NCI-H446 treated with DMSO at 0.1 percent for 48 hours (cell line): ENCODE data around the gene GZF1.
"Not testable (repeated sequence)": the region's sequence is repeated elsewhere in the genome, so short reads cannot be mapped to it uniquely, and the experiment has no call there.

Experiments used
- DNase-seq: peaks from one replicate; lab custom pipeline; 2025; lab: John Stamatoyannopoulos, UW

GZF1 gene

DNA sequence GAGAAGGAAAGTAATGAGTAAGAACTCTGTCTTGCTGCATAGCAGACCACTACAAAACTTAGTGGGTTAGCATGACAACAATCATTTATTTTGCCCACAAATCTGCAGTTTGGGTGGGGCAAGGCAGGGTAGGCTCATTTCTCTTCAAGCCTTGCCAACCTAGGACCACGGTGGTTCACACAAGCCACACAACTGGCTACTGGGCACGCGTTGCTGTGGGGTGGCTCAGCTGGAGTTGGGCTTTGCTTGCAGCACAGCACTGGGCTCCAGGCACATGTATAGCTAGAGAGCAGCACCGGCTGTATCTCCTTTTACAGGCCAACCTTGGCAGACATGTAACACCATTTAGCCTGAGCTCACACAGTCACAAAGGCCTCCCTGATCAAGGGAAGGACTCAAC is 16.0 kb upstream of the GZF1 start:
- DNase-seq, result no peak

GRCh38 chr20:23347791-23348190 is 14.2 kb upstream of the GZF1 start:
- no peak for DNase-seq

DNA sequence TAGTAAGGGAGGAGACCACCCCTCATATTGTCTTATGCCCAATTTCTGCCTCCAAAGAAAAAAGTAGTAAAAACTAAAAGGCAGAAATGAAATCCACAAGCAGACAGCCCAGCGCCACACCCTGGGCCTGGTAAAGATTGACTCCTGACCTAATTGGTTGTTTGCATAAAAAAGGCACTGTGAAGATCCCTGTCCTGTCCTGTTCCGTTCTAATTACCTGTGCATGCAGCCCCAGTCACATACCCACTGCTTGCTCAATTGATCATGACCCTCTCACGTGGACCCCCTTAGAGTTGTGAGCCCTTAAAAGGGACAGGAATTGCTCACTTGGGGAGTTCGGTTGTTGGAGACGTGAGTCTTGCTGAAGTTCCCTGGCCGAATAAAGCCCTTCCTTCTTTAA is 13.5 kb upstream of the GZF1 start:
- not testable (repeated sequence) for DNase-seq

GRCh38 chr20:23349338-23350195 is 12.4 kb upstream of the GZF1 start:
- no peak for DNase-seq

DNA sequence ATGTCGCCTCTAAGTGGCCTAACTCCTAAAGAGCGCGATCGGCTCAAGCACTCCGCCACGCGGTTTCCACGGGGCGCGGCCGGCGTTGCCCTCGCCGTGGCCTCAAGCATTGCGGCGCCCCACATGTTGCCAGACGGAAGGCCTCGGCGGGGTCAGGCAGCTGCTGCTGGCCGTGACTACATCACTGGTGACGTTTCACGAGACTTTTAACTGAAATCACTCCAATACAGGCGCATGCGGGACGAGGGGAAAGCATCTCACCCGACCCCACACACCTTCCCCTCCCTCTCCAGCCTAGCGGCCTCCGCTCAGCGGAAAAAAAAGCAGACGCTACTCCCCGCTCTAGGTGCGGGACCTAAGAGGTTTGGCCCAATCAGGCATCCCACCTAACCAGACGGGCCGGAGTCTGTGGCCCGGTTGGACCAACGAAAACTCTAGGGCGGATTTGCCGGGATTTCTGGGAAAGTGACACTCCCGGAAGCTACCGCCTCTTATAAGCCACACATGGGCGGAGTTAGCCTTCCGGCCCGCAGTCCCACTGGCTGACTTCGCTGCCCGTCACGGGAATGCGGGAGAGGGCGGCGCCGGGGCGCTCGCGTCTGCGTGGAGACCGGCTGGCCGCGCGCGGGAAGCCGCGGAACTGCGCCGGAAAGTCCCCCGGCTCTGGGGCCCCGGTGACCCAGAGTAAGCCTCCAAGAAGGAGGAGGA is 11.6 kb upstream of the GZF1 start, which contains the start of gene NXT1:
Gene NXT1, plus strand, starts transcription at position 596 of the 708 bp plus-strand sequence. CDS start 3,251 bp downstream, outside the sequence.
- DNase-seq, result peak; percentile 96

DNA sequence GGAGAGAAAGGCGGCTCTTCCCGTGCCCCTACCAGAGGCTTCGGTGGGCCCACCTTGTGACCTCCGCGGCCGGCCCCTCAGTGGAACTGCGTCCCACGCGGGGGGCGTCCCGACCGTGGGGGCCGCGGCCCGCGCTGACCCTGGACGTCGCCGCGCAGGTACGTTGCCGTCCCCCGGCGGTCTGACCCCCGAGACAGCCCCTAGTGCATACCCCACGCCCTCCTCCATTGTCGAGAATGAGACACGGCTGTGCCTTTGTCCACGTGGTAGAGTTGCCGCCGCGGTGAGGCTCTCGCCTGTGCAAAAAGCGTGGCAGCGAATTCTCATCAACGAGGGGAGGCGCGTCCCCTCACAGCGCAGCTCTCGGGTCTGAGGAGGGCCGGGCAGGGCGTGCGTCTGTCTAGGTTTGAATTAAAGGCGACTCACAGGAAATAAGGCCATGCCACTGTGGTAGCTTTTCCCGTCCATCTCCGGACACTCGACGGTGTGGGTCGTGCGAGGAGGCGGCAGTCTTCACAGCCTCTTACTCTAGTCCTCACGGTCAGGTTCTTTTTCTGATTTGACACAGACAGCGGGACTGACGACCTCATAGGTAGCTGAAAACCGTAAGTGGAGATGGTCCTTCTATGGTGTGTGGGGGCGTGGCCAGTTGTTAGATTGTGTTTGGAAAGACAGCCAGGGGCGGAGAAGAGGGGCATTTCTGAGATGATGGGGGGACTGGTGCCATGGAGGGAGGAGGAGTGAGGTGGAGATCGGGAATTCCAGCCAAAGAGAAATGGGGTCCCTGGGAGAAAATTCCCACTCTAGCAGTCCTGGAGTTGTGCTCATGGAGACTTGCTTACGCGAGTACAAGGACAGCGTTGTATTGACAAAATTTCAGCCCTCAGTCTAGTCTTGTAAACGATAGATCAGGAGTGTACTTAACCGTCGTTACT is 10.8 kb upstream of the GZF1 start:
- DNase-seq, result no peak

DNA sequence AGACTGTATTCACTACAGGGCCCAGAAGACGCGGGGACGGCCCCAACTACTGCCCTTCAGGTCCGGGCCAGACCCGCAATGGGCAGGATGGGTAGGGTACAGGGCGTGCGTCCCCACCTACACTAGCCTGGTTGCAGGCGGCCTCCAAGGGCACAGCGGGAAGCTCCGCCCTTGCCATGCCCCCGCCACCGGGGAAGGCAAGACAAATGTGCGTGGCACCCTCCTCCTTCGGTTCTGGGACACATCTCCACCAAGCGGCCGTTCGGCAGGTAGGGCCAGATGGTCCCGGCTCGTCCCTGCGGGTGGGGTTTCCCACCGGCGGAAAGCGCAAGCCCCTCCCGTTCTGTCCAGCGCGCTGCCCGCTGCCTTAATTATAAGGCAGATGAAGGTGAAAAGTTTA is 5.8 kb upstream of the GZF1 start:
- no peak for DNase-seq

- peak; percentile 98 for DNase-seq
These were observed 4.0 kb upstream of the GZF1 start for GRCh38 chr20:23357767-23358562.

DNA sequence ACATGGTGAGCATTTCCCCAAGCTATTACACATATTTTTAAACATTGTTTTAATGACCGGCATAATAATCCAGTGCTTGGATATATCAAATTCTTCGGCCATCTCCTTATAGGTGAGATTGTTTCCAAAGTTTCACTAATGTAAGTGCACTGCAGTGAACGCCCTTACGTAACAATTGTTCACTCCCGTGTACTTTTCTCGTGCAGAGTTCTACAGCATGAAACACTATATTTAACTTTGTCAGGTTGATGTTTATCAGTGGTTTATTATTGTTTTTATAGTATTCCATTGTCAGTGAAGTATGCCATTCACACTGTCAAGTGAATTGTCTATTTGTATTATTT is 3.4 kb upstream of the GZF1 start:
- DNase-seq, result no peak

DNA sequence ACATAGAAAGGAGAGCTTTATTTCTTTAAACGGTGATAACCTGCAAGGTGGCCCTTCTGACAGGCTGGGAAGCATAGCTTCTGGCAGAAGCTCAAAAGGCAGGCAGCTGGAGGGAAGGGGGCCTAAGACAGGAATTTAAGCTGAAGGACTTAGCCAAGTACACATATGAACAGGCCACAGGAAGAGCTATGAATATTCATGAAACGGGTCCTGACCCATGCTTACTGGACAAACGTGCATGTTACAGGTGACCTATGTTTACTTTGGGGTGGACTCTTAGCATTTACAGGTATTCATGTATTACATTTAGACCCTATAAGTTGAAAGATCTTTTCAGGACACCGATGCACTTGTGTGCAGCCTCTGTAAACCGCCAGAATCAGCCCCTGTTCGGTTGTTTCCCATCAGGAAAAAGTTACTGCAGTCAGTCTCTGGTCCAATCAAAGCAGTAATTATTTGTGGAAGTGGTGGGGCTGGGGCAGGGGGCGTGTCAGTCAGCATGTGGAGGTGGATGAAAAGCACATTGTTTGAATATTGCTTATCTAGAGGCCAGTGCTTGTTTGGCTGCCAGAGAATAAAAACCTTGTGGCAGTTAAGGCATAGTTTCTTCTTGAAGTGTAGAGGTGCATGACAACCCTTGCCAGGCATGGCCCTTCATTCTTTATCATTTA is 2.9 kb upstream of the GZF1 start:
- DNase-seq, result no peak

GRCh38 chr20:23360531-23360930 is 1.5 kb upstream of the GZF1 start:
- no peak for DNase-seq

DNA sequence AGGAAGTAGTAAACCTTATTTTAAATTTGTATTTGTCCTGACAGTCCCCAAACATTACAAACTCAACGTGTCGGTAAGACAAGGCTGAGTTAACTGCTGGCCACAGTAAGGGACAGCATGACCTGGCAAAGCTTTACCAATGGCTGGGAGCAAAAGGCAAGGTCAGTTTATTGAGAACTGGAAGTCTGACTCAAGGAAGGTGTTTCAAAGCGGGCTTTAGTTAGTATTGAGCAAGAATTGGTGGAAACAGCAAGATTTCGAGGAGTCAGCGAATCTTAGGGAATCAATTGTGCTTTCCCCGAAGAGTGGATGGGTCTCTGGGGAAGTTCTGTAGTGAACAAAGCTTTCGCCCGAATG is 885 bp upstream of the GZF1 start:
- no peak for DNase-seq

- no peak for DNase-seq
These were observed 642 bp downstream of the GZF1 start for GRCh38 chr20:23362392-23363256.

GRCh38 chr20:23363257-23363649 is 1.3 kb downstream of the GZF1 start:
- no peak for DNase-seq

DNA sequence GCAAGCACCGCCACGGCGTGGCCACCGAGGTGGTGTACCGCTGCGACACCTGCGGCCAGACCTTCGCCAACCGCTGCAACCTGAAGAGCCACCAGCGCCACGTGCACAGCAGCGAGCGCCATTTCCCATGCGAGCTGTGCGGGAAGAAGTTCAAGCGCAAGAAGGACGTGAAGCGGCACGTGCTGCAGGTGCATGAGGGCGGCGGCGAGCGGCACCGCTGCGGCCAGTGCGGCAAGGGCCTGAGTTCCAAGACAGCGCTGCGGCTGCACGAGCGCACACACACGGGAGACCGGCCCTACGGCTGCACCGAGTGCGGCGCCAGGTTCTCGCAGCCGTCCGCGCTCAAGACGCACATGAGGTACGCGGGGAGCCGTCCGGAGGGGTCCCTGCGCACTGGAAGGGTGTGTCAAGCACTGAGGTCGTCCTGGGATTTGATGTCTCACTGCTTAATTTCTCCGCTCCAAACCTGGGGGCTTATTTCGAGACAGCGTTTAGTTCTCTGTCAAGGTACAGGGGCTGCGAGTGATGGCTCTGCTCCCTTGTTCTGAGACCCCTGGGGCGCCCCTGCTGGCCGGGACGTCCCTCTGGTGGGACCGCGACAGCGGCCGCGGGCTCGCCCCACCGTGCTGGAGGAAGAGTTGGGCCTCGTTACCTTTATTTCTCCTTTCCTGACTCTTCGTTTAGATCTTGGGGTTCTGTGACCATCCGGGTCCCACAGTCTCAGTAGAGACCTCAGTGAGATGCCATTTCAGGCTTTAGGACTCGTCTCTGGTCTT is 3.6 kb downstream of the GZF1 start:
- no peak for DNase-seq

DNA sequence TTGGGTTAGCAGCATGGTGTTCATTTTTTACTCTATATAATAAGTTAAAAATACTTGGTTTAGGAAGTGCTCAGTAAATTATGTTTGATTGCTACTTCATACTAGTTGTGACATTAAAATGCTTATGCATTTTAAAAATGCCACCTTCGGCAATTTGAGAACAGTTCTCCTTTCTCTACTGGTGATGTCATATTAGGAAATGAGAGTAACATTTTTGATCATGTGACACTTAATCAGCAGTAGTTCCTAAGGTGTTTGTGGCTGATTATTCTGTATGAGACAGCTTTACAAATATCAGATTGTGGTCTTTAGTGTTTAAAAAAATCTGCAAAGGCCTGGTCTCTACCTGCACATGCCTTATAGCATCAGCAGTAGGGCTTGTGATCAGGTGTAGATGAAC is 4.4 kb downstream of the GZF1 start:
- no peak for DNase-seq

- no peak for DNase-seq
These were observed 5.8 kb downstream of the GZF1 start for GRCh38 chr20:23367770-23368169.

GRCh38 chr20:23368316-23369071 is 6.5 kb downstream of the GZF1 start:
- no peak for DNase-seq
